Ishikawa (cell line): ENCODE measurements around the gene STAT6.

Experiments
- CEBPB ChIP-seq: IDR thresholded peaks from 2 replicates; pipeline ENCODE4 v1.6.1; 2012
- CREB1 ChIP-seq: IDR thresholded peaks from 2 replicates; pipeline ENCODE4 v1.6.1; 2012; ENCODE audit warnings: low read depth
- EGR1 ChIP-seq: IDR thresholded peaks from 2 replicates; pipeline ENCODE4 v1.6.1; 2012
- EP300 ChIP-seq: IDR thresholded peaks from 2 replicates; pipeline ENCODE4 v1.6.1; 2012; ENCODE audit warnings: borderline replicate concordance
- FOXM1 ChIP-seq: IDR thresholded peaks from 2 replicates; pipeline ENCODE4 v1.6.1; 2012; ENCODE audit warnings: low read depth, borderline replicate concordance
- MAX ChIP-seq: IDR thresholded peaks from 2 replicates; pipeline ENCODE4 v1.6.1; 2012
- NFIC ChIP-seq: IDR thresholded peaks from 2 replicates; pipeline ENCODE4 v1.6.1; 2012
- RAD21 ChIP-seq: IDR thresholded peaks from 2 replicates; pipeline ENCODE4 v1.6.1; 2012; ENCODE audit warnings: low read depth
- TAF1 ChIP-seq: IDR thresholded peaks from 2 replicates; pipeline ENCODE4 v1.6.1; 2012; ENCODE audit warnings: low read depth, mild to moderate bottlenecking
- TCF12 ChIP-seq: IDR thresholded peaks from 2 replicates; pipeline ENCODE4 v1.6.1; 2012; ENCODE audit warnings: low read depth
- TEAD4 ChIP-seq: IDR thresholded peaks from 2 replicates; pipeline ENCODE4 v1.6.1; 2012
- USF1 ChIP-seq: IDR thresholded peaks from 2 replicates; pipeline ENCODE4 v1.6.1; 2012
- YY1 ChIP-seq: IDR thresholded peaks from 2 replicates; pipeline ENCODE4 v1.6.1; 2012; ENCODE audit warnings: low read depth
- ZBTB7A ChIP-seq: IDR thresholded peaks from 2 replicates; pipeline ENCODE4 v1.6.1; 2012; ENCODE audit warnings: low read depth
- TF ChIP-seq, protein P1 (sequence below): IDR thresholded peaks from 2 replicates; pipeline ENCODE4 v1.6.1; 2012; ENCODE audit warnings: low read depth, mild to moderate bottlenecking

Gene STAT6

GRCh38 chr12:57086493-57087009 is 24.6 kb downstream of the STAT6 start:
- TF ChIP-seq RAD21 = no peak
- TF ChIP-seq EGR1 = peak; percentile 90

DNA sequence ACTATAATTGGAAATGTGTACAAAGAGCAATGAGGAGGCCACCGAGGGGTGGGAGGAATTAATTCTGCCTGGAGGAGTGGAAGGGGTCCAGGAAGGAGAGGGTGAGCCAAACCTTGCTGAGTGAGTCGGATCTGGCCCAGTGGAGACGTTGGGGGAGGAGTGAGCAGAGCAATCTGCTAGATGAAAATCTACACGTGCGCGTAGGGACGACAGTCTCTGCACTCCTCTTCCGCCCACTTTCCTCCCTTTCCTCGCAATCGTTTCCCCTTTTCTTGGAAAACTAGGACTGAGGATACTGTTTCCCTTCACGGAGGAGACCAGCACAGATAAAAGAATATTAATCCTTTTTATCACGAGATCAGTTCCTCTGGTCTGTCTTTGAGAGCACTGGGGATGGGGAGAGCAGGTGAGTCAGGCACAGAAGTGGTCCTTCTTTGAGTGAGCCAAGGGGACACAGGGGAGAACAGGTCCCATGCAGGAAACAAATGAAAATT is 25.1 kb downstream of the STAT6 start:
- no peak for TF ChIP-seq TEAD4
- no peak for TF ChIP-seq NFIC
- TF ChIP-seq, protein P1, sequence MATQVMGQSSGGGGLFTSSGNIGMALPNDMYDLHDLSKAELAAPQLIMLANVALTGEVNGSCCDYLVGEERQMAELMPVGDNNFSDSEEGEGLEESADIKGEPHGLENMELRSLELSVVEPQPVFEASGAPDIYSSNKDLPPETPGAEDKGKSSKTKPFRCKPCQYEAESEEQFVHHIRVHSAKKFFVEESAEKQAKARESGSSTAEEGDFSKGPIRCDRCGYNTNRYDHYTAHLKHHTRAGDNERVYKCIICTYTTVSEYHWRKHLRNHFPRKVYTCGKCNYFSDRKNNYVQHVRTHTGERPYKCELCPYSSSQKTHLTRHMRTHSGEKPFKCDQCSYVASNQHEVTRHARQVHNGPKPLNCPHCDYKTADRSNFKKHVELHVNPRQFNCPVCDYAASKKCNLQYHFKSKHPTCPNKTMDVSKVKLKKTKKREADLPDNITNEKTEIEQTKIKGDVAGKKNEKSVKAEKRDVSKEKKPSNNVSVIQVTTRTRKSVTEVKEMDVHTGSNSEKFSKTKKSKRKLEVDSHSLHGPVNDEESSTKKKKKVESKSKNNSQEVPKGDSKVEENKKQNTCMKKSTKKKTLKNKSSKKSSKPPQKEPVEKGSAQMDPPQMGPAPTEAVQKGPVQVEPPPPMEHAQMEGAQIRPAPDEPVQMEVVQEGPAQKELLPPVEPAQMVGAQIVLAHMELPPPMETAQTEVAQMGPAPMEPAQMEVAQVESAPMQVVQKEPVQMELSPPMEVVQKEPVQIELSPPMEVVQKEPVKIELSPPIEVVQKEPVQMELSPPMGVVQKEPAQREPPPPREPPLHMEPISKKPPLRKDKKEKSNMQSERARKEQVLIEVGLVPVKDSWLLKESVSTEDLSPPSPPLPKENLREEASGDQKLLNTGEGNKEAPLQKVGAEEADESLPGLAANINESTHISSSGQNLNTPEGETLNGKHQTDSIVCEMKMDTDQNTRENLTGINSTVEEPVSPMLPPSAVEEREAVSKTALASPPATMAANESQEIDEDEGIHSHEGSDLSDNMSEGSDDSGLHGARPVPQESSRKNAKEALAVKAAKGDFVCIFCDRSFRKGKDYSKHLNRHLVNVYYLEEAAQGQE = no peak
- TF ChIP-seq ZBTB7A = no peak
- TF ChIP-seq CREB1 = no peak
- TF ChIP-seq EGR1 = no peak
- no peak for TF ChIP-seq FOXM1
- TF ChIP-seq YY1 = no peak

- no peak for TF ChIP-seq TEAD4
- no peak for TF ChIP-seq FOXM1
- no peak for TF ChIP-seq NFIC
- TF ChIP-seq EGR1 = no peak
- TF ChIP-seq RAD21 = no peak
- no peak for TF ChIP-seq EP300
- TF ChIP-seq TAF1 = no peak
- no peak for TF ChIP-seq CEBPB
- no peak for TF ChIP-seq MAX
- no peak for TF ChIP-seq ZBTB7A
- TF ChIP-seq, protein P1 = no peak
- no peak for TF ChIP-seq TCF12
- TF ChIP-seq CREB1 = no peak
- TF ChIP-seq YY1 = no peak
Measured at GRCh38 chr12:57080855-57081254, 30.3 kb downstream of the STAT6 start.

DNA sequence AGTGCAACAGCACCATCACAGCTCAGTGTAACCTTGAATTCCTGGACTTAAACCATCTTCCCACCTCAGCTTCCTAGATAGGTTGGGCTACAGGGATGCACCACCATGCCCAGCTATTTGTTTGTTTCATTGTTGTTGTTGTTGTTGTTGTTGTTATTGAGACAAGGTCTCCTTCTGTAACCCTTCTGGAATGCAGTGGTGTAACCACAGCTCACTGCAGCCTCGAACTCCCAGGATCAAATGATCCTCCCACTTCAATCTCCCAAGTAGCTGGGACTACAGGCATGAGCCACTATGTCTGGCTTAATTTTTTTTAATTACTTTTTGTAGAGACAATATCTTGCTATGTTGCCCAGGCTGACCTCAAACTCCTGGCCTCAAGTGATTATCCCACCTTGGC is 31.3 kb downstream of the STAT6 start:
- TF ChIP-seq TEAD4 (no peak), USF1 (no peak), TCF12 (no peak), ZBTB7A (no peak)

DNA sequence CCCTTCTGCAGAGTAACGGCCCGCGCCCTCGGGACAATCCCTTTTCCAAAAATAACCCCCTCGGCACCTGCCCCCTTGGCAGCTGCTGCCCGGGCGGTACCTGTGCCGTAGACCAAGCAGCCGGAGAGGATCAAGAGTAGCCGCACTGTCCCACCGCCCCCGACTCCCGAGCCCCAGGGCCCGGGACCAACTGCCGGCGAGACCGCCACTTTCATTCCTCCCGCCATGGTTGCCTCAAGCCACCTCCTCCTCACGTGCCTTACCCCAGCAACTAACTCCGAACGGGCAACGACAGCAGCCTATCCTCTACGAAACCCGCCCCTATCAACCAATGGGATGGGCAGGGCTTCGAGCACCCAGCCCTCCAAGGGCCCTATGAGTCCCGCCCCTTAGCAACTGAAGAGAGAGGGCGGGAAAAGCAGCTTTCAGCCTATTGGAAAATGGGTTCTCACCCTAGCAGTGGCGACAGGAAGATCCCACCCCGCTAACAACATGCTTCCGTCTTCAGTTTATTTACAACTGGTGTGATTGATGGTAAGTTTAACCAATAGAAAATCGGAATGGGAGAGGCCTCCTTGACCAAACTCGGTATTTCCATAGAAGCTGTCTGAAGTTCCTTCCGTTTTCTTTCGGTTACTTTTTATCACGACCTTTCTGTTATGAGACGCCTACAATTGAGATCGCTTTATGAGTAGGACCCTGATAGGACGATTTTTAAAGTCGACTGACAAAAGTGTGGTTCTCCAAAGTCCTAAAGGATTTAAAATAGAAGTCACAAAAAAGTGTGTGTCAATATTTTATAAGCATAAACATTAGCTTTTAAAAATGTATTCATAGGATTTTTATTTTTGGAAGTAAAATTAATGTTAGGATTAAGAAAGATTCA is 32.4 kb downstream of the STAT6 start, which contains the start of gene NEMP1:
NEMP1 (minus strand) TSS at position 273 of the 886 bp plus-strand sequence; CDS start at position 227, 46 bp downstream.
- TF ChIP-seq TAF1 = peak; percentile 91
- TF ChIP-seq, protein P1 = no peak
- TF ChIP-seq EP300 = no peak
- TF ChIP-seq FOXM1 = peak; percentile 79
- peak; percentile 97 for TF ChIP-seq USF1
- TF ChIP-seq MAX = peak; percentile 96
- TF ChIP-seq CREB1 = peak; percentile 27; the same call in 1 of the 2 replicates
- peak; percentile 92 for TF ChIP-seq YY1
